Neuronal stem cell (in vitro differentiated cells): ENCODE results near the gene LAMA5.
A peak's percentile ranks its signal among the peaks of the same experiment; 100 is the strongest.

Experiments used
- DNase-seq: peaks from one replicate; pipeline ENCODE4 v3.0.0-alpha.2; 2013; ENCODE audit warnings: low spot score
- H2AFZ ChIP-seq: one replicate; pipeline ENCODE4 v1.6.1; 2013; ENCODE audit warnings: mild to moderate bottlenecking, low read length, inconsistent platforms
- H2AK5ac ChIP-seq: 2 replicates; pipeline ENCODE4 v1.6.1; 2013; ENCODE audit warnings: low read depth, mild to moderate bottlenecking, inconsistent platforms, low read length, moderate library complexity, mixed read lengths
- H2BK120ac ChIP-seq: 2 replicates; pipeline ENCODE4 v1.6.1; 2013; ENCODE audit warnings: low read depth, mild to moderate bottlenecking, inconsistent platforms, low read length, moderate library complexity, mixed read lengths
- H2BK12ac ChIP-seq: one replicate; pipeline ENCODE4 v1.6.1; 2013; ENCODE audit warnings: low read length, inconsistent platforms
- H2BK15ac ChIP-seq: 2 replicates; pipeline ENCODE4 v1.6.1; 2013; ENCODE audit warnings: mild to moderate bottlenecking, low read length, inconsistent platforms, mixed read lengths
- H2BK5ac ChIP-seq: one replicate; pipeline ENCODE4 v1.6.1; 2013; ENCODE audit warnings: inconsistent platforms, mild to moderate bottlenecking, low read length, moderate library complexity
- H3K14ac ChIP-seq: one replicate; pipeline ENCODE4 v1.6.1; 2013; ENCODE audit warnings: low read length, inconsistent platforms
- H3K18ac ChIP-seq: 2 replicates; pipeline ENCODE4 v1.6.1; 2013; ENCODE audit warnings: low read length, inconsistent platforms
- H3K23ac ChIP-seq: 2 replicates; pipeline ENCODE4 v1.6.1; 2013; ENCODE audit warnings: low read depth, mild to moderate bottlenecking, mixed read lengths, low read length, inconsistent platforms; ENCODE audit not compliant: poor library complexity
- H3K27ac ChIP-seq: replicated peaks from 3 replicates; pipeline ENCODE4 v1.5.1; 2013; ENCODE audit warnings: low read length, inconsistent platforms
- H3K27me3 ChIP-seq, 3 experiments: 2 replicates each; pipeline ENCODE4 v1.6.1; 2013; ENCODE audit warnings: low read length in 3 of 3, mild to moderate bottlenecking in 2 of 3, inconsistent platforms in 1 of 3, low read depth in 1 of 3, mixed read lengths in 1 of 3, moderate library complexity in 1 of 3; ENCODE audit not compliant: control insufficient read depth in 3 of 3, insufficient read depth in 3 of 3
- H3K36me3 ChIP-seq, 2 donors: replicated peaks in 1 of 2; 2 replicates each; pipeline ENCODE4 v1.6.1; 2013; ENCODE audit warnings: low read length in 2 of 2; ENCODE audit not compliant: control insufficient read depth in 2 of 2, insufficient read depth in 2 of 2
- H3K4ac ChIP-seq: 2 replicates; pipeline ENCODE4 v1.6.1; 2013; ENCODE audit warnings: inconsistent platforms, mild to moderate bottlenecking, low read length, moderate library complexity
- H3K4me1 ChIP-seq, 2 donors: 1 replicate in 1 of 2; 2 replicates in 1 of 2; pipeline ENCODE4 v1.6.1; 2013; ENCODE audit warnings: low read length in 2 of 2, low read depth in 1 of 2; ENCODE audit not compliant: control insufficient read depth in 2 of 2, insufficient read depth in 1 of 2
- H3K4me2 ChIP-seq: one replicate; pipeline ENCODE4 v1.6.1; 2013; ENCODE audit warnings: mild to moderate bottlenecking, low read length, inconsistent platforms; ENCODE audit not compliant: insufficient read depth, poor library complexity, severe bottlenecking
- H3K4me3 ChIP-seq, 2 donors: 2 replicates each; pipeline ENCODE4 v1.5.1; 2013; ENCODE audit warnings: low read length in 2 of 2, mild to moderate bottlenecking in 2 of 2, inconsistent platforms in 1 of 2, moderate library complexity in 1 of 2
- H3K79me1 ChIP-seq: one replicate; pipeline ENCODE4 v1.6.1; 2013; ENCODE audit warnings: low read depth, mild to moderate bottlenecking, inconsistent platforms, low read length, moderate library complexity
- H3K9ac ChIP-seq: one replicate; pipeline ENCODE4 v1.6.1; 2013; ENCODE audit warnings: mild to moderate bottlenecking, low read depth, low read length, inconsistent platforms; ENCODE audit not compliant: poor library complexity
- H3K9me3 ChIP-seq, 2 donors: replicated peaks in 1 of 2; 2 replicates each; pipeline versions ENCODE3 to v1.6.1; 2013; ENCODE audit warnings: low read length in 2 of 2, mild to moderate bottlenecking in 2 of 2, inconsistent platforms in 1 of 2, low read depth in 1 of 2, mixed read lengths in 1 of 2, moderate library complexity in 1 of 2; ENCODE audit not compliant: control insufficient read depth in 2 of 2, insufficient read depth in 1 of 2
- H4K8ac ChIP-seq: one replicate; pipeline ENCODE4 v1.6.1; 2013; ENCODE audit warnings: low read depth, mild to moderate bottlenecking, inconsistent platforms, low read length, moderate library complexity
- H4K91ac ChIP-seq: one replicate; pipeline ENCODE4 v1.6.1; 2013; ENCODE audit warnings: low read length, low read depth, mild to moderate bottlenecking, inconsistent platforms; ENCODE audit not compliant: poor library complexity
- WGBS, 2 donors: extraction: QIAGEN DNeasy Blood & Tissue Kit; methylation state at CpG; one replicate each; pipeline ENCODE4 v1.1.7; 2013; ENCODE audit warnings: missing lambda C conversion rate in 2 of 2, mixed read lengths in 1 of 2; ENCODE audit not compliant: insufficient read length in 2 of 2, insufficient replicate concordance in 1 of 2; ENCODE audit errors: extremely low coverage in 2 of 2; 5-methylcytosine and 5-hydroxymethylcytosine counted together

LAMA5 gene

DNA sequence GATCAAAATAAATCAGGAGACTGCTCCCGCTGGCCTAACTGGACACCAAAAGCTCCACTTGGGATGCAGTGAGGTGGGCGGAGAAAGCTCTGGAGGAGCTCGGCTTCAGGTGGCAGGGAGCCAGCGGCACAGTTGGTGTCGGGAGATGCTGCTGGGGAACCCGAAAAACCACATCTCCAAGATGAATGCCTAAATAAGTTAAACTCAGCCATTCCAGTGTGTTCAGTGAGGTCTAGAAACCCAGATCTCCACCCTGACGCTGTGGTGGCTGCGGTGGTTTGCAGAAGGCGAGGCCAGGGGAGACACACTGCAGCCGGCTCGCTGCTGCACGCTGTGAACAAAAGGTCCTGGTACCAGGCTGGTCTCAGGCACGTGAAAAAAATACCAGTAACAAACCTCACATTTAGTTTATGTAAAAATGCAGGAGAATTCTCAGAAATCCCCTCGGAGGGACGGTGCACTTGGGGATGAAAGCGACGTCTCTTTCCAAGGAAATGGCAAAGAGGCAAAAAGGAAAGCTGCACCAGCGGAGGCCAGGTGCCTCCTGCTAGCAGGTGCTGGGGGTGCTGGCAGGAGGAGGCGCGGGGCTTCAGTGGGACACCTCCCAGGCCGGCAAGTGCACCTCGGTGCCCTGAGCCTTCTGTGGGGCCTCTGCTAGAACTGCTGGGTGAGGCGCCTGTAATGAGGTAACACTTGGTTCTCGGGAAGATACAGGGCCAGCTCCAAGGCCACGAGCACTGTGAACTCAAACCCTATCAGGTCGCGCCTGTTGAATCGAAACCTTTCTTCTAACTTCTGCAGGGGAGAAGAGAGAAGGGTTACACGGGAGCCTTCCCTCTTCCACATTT is 23.4 kb upstream of the LAMA5 start:
- H3K23ac ChIP-seq = peak overlapping the region; percentile 27
- H4K8ac ChIP-seq = no peak overlapping the region
- no peak overlapping the region for H2BK12ac ChIP-seq
- H4K91ac ChIP-seq = no peak overlapping the region
- peaks cover 27% of the 10 kb centered on the region for H3K79me1 ChIP-seq
- peaks cover 7 to 8% of the 10 kb centered on the region in 2 donors for H3K4me1 ChIP-seq
- H3K9ac ChIP-seq = no peak overlapping the region
- H2BK5ac ChIP-seq = no peak overlapping the region
- no peak for DNase-seq
- no peak overlapping the region for H2AFZ ChIP-seq
- H2BK120ac ChIP-seq = no peak overlapping the region
- no peaks in the 10 kb centered on the region for H3K9me3 ChIP-seq
- H3K14ac ChIP-seq = no peak overlapping the region
- no peak overlapping the region for H3K27ac ChIP-seq
- H2BK15ac ChIP-seq = no peak overlapping the region
- peaks cover 54 to 76% of the 10 kb centered on the region in 2 donors for H3K36me3 ChIP-seq
- no peak overlapping the region for H3K4me2 ChIP-seq
- no peak overlapping the region for H2AK5ac ChIP-seq
- H3K4me3 ChIP-seq = no peak overlapping the region
- H3K18ac ChIP-seq = no peak overlapping the region
- H3K27me3 ChIP-seq = no peaks in the 10 kb centered on the region
- no CpG with 5 or more reads among the region's 29 CpGs for WGBS, 2 donors
- no peak overlapping the region for H3K4ac ChIP-seq

GRCh38 chr20:62389601-62390087 is 22.5 kb upstream of the LAMA5 start:
- no peak overlapping the region for H2AK5ac ChIP-seq
- H4K8ac ChIP-seq = no peak overlapping the region
- peak overlapping the region in 1 of 2 donors; percentile 42 for H3K4me3 ChIP-seq
- H3K36me3 ChIP-seq = peaks cover 54 to 73% of the 10 kb centered on the region in 2 donors
- H3K9ac ChIP-seq = no peak overlapping the region
- no CpG with 5 or more reads among the region's 5 CpGs for WGBS, 2 donors
- H3K27me3 ChIP-seq = no peaks in the 10 kb centered on the region
- no peak overlapping the region for H3K23ac ChIP-seq
- peaks cover 27% of the 10 kb centered on the region for H3K79me1 ChIP-seq
- H4K91ac ChIP-seq = no peak overlapping the region
- DNase-seq = no peak
- H3K14ac ChIP-seq = no peak overlapping the region
- no peak overlapping the region for H2BK5ac ChIP-seq
- H3K4ac ChIP-seq = no peak overlapping the region
- H3K27ac ChIP-seq = no peak overlapping the region
- H2AFZ ChIP-seq = no peak overlapping the region
- no peak overlapping the region for H3K18ac ChIP-seq
- H2BK12ac ChIP-seq = no peak overlapping the region
- H2BK120ac ChIP-seq = no peak overlapping the region
- peaks cover 7 to 11% of the 10 kb centered on the region in 2 donors for H3K4me1 ChIP-seq
- H2BK15ac ChIP-seq = no peak overlapping the region
- no peaks in the 10 kb centered on the region for H3K9me3 ChIP-seq
- no peak overlapping the region for H3K4me2 ChIP-seq

DNA sequence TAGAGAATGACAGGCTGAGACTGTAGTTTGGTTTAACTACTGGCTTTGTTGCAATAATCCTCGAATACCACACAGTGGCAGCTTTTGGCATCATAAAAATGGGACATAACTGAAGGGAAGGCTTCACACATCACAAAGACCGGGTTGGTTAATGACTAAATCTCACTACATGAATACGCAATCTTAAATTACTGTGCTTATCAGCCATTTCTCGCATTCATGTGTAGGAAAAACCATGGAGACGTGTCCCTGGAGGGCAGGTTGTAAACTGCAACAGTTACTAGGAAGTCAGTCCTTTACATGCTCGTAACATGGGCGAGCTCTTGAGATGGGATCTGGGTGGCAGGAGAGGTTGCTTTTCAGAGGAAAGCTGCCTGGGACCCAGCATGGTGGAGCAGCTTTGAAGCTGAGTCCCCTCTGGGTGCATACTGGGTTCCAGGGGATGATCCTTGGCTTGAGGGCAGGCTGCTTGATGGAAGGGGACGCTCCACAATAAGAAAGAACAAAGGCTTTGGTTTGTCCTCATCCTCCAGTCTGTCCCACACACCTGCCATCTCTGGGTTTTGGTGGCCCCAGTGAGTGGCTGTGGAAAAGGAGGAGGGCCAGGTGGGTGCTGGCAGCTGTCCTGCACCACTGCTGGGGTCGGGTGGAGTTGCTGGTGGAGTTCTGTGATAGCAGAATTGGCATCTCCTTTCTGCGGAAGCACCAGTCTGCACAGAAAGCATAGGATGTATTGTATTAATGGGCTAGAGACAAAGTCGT is 21.9 kb upstream of the LAMA5 start:
- H3K79me1 ChIP-seq = peaks cover 27% of the 10 kb centered on the region
- no CpG with 5 or more reads among the region's 11 CpGs for WGBS, 2 donors
- H3K9me3 ChIP-seq = no peaks in the 10 kb centered on the region
- H3K27ac ChIP-seq = no peak overlapping the region
- H2AK5ac ChIP-seq = no peak overlapping the region
- no peak overlapping the region for H3K14ac ChIP-seq
- peak overlapping the region in 1 of 2 donors; percentile 9 for H3K4me3 ChIP-seq
- H2AFZ ChIP-seq = no peak overlapping the region
- no peak overlapping the region for H2BK12ac ChIP-seq
- no peak overlapping the region for H3K18ac ChIP-seq
- no peak overlapping the region for H3K23ac ChIP-seq
- H4K91ac ChIP-seq = no peak overlapping the region
- H4K8ac ChIP-seq = peak overlapping the region; percentile 76
- H3K9ac ChIP-seq = no peak overlapping the region
- no peak overlapping the region for H3K4ac ChIP-seq
- H3K4me2 ChIP-seq = no peak overlapping the region
- H3K27me3 ChIP-seq = no peaks in the 10 kb centered on the region
- no peak overlapping the region for H2BK15ac ChIP-seq
- H2BK5ac ChIP-seq = no peak overlapping the region
- DNase-seq = no peak
- no peak overlapping the region for H2BK120ac ChIP-seq
- peaks cover 7 to 11% of the 10 kb centered on the region in 2 donors for H3K4me1 ChIP-seq
- H3K36me3 ChIP-seq = peaks cover 49 to 71% of the 10 kb centered on the region in 2 donors
